NCI-H345 (cell line): ENCODE results near the gene COMMD3.
"Not testable (repeated sequence)": the region's sequence is repeated elsewhere in the genome, so short reads cannot be mapped to it uniquely, and the experiment has no call there.

Source experiments
- DNase-seq: peaks from one replicate; lab custom pipeline; 2025; lab: John Stamatoyannopoulos, UW

The COMMD3 gene

GRCh38 chr10:22316286-22317075, at the start of gene COMMD3:
TSS of gene COMMD3 (plus strand) at chr10:22316388. CDS start at chr10:22316418, 30 bp downstream.
- DNase-seq, result peak; percentile 87

- no peak for DNase-seq
Observed at GRCh38 chr10:22268503-22268902, 47.7 kb upstream of the COMMD3 start.

- DNase-seq, result no peak
Observed at GRCh38 chr10:22271786-22272185, 44.4 kb upstream of the COMMD3 start.

- DNase-seq, result no peak
Observed at GRCh38 chr10:22278441-22278782, 37.8 kb upstream of the COMMD3 start.

GRCh38 chr10:22280078-22280477, 36.1 kb upstream of the COMMD3 start:
- no peak for DNase-seq

- DNase-seq, result no peak
Observed at GRCh38 chr10:22285130-22285529, 31.1 kb upstream of the COMMD3 start.

GRCh38 chr10:22293747-22294404, 22.3 kb upstream of the COMMD3 start:
- no peak for DNase-seq

GRCh38 chr10:22294694-22295093, 21.5 kb upstream of the COMMD3 start:
- no peak for DNase-seq

GRCh38 chr10:22301193-22301592, 15.0 kb upstream of the COMMD3 start:
- DNase-seq, result no peak

GRCh38 chr10:22303461-22303860, 12.7 kb upstream of the COMMD3 start:
- no peak for DNase-seq

- no peak for DNase-seq
Observed at GRCh38 chr10:22305721-22306120, 10.5 kb upstream of the COMMD3 start.

GRCh38 chr10:22308390-22308789, 7.8 kb upstream of the COMMD3 start:
- DNase-seq, result no peak

- no peak for DNase-seq
Observed at GRCh38 chr10:22309180-22310000, 6.8 kb upstream of the COMMD3 start.

- not testable (repeated sequence) for DNase-seq
Observed at GRCh38 chr10:22310012-22310411, 6.2 kb upstream of the COMMD3 start.

GRCh38 chr10:22310928-22311327, 5.3 kb upstream of the COMMD3 start:
- DNase-seq, result no peak

GRCh38 chr10:22314852-22315251, 1.3 kb upstream of the COMMD3 start:
- DNase-seq, result no peak

GRCh38 chr10:22315455-22316285, 518 bp upstream of the COMMD3 start:
- peak; percentile 51 for DNase-seq

GRCh38 chr10:22317076-22317370, 835 bp downstream of the COMMD3 start:
- no peak for DNase-seq

GRCh38 chr10:22317771-22318565, 1.8 kb downstream of the COMMD3 start:
- DNase-seq, result no peak

GRCh38 chr10:22318772-22319171, 2.6 kb downstream of the COMMD3 start:
- DNase-seq, result no peak

GRCh38 chr10:22319547-22319979, 3.4 kb downstream of the COMMD3 start:
- DNase-seq, result no peak
